Lung (tissue), 12 donors: Measurements from ENCODE around the gene PPIH. TPM values are rescaled to one million over a fixed set of nuclear protein-coding genes. Genes with fewer than 3 reads are reported as not detected.
"Not testable (repeated sequence)": the region's sequence is repeated elsewhere in the genome, so short reads cannot be mapped to it uniquely, and the experiment has no call there.

Source experiments
- ATAC-seq: fragments of 200-7000 bp; cut with Tn5 transposase; one replicate; pipeline ENCODE4 v1.9.1; 2020; ENCODE audit warnings: moderate number of reproducible peaks; ENCODE audit not compliant: insufficient read depth, low FRiP score
- DNase-seq, 3 donors: peaks; one replicate each; pipeline ENCODE4 v3.0.0-alpha.2; 2013 to 2017
- H3K27ac ChIP-seq, 2 donors: one replicate each; pipeline ENCODE4 v1.5.1; 2013; ENCODE audit warnings: mild to moderate bottlenecking in 2 of 2, moderate library complexity in 2 of 2, control low read depth in 1 of 2, inconsistent platforms in 1 of 2, low read depth in 1 of 2, low read length in 1 of 2
- H3K27me3 ChIP-seq, 3 donors: one replicate each; pipeline ENCODE4 v1.5.1; 2013; ENCODE audit warnings: low read length in 2 of 3; ENCODE audit not compliant: control insufficient read depth in 3 of 3, insufficient read depth in 3 of 3
- H3K36me3 ChIP-seq, 4 donors: one replicate each; pipeline ENCODE4 v1.5.1; 2013; ENCODE audit warnings: low read length in 4 of 4, mild to moderate bottlenecking in 1 of 4, moderate library complexity in 1 of 4; ENCODE audit not compliant: control insufficient read depth in 4 of 4, insufficient read depth in 4 of 4
- H3K4me1 ChIP-seq, 5 donors: one replicate each; pipeline ENCODE4 v1.5.1; 2013; ENCODE audit warnings: low read length in 5 of 5, mild to moderate bottlenecking in 2 of 5, moderate library complexity in 1 of 5; ENCODE audit not compliant: control insufficient read depth in 5 of 5, insufficient read depth in 5 of 5
- H3K4me3 ChIP-seq: one replicate; pipeline ENCODE4 v1.5.1; 2013; ENCODE audit warnings: mild to moderate bottlenecking, control low read depth, moderate library complexity
- H3K9ac ChIP-seq, 2 donors: one replicate each; pipeline ENCODE4 v1.5.1; 2013; ENCODE audit warnings: low read length in 2 of 2, control low read depth in 1 of 2; ENCODE audit not compliant: insufficient read depth in 1 of 2
- H3K9me3 ChIP-seq, 4 donors: one replicate each; pipeline ENCODE4 v1.5.1; 2013; ENCODE audit warnings: low read length in 3 of 4, mild to moderate bottlenecking in 1 of 4, moderate library complexity in 1 of 4; ENCODE audit not compliant: control insufficient read depth in 4 of 4, insufficient read depth in 3 of 4
- WGBS, 2 donors: extraction: QIAGEN DNeasy Blood & Tissue Kit; methylation state at CpG; one replicate each; pipeline ENCODE4 v1.1.7; 2013; 5-methylcytosine and 5-hydroxymethylcytosine counted together
- polyA plus RNA-seq, 2 donors: library from polyadenylated mRNA; stranded (reverse); fragments of 200-250 nt; gene quantifications; one replicate each; pipeline ENCODE4 v1.2.1, GENCODE V29; 2013
- total RNA-seq, 2 donors: library from RNA; depleted of rRNA in 1 of 2; stranded (reverse); fragments of >200 nt in 1 of 2; gene quantifications; one replicate each; pipeline ENCODE4 v1.2.1, GENCODE V29; 2014 to 2021
- TF ChIP-seq, protein P1 (sequence below): IDR thresholded peaks from 2 replicates; pipeline ENCODE4 v1.5.1; 2012; ENCODE audit warnings: mild to moderate bottlenecking; ENCODE audit errors: control extremely low read depth, extremely low read depth
- donor health status: control.
- donor health status: control.
- donor health status: Bipolar disorder and iron deficiency.
- donor health status: healthy.
- donor health status: DM: yes; HTN: yes; CAD: no.

The PPIH gene
- total and polyA plus RNA-seq, 4 donors = 28.6 to 68.1 (median 31.4) TPM

DNA sequence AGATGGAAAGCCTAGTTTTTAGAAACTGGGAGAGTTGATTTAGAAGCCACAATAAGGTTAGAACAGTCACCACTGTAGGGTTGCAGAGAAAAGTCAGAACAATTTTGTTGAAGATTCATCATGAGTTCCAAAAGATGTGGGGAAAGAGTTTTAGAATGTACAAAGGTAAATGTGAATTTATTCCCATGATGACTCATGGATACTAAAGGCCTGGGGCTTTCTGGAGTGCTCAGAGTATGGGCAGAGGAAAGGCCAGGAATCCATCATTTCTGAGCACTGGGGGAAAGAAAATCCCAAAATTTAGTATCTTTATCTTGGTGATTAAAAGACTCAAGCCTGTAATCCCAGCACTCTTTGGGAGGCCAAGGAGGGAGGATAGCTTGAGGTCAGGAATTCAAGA, 41.8 kb downstream of the PPIH start:
- H3K36me3 ChIP-seq = peaks cover 23 to 61% (median 38%) of the 10 kb centered on the region in 4 donors
- ATAC-seq (no peak), DNase-seq (no peak)
- TF ChIP-seq, protein P1, sequence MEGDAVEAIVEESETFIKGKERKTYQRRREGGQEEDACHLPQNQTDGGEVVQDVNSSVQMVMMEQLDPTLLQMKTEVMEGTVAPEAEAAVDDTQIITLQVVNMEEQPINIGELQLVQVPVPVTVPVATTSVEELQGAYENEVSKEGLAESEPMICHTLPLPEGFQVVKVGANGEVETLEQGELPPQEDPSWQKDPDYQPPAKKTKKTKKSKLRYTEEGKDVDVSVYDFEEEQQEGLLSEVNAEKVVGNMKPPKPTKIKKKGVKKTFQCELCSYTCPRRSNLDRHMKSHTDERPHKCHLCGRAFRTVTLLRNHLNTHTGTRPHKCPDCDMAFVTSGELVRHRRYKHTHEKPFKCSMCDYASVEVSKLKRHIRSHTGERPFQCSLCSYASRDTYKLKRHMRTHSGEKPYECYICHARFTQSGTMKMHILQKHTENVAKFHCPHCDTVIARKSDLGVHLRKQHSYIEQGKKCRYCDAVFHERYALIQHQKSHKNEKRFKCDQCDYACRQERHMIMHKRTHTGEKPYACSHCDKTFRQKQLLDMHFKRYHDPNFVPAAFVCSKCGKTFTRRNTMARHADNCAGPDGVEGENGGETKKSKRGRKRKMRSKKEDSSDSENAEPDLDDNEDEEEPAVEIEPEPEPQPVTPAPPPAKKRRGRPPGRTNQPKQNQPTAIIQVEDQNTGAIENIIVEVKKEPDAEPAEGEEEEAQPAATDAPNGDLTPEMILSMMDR = no peak
- no peak overlapping the region for H3K9ac ChIP-seq
- no peaks in the 10 kb centered on the region for H3K4me1 ChIP-seq
- no peaks in the 10 kb centered on the region for H3K27me3 ChIP-seq
- H3K9me3 ChIP-seq = no peaks in the 10 kb centered on the region
- H3K4me3 ChIP-seq = no peak overlapping the region
- no peak overlapping the region for H3K27ac ChIP-seq

- ATAC-seq (no peak), DNase-seq (no peak)
- H3K27me3 ChIP-seq = no peaks in the 10 kb centered on the region
- H3K36me3 ChIP-seq = peaks cover 24 to 38% (median 32%) of the 10 kb centered on the region in 4 donors
- TF ChIP-seq, protein P1 = no peak
- H3K4me3 ChIP-seq = no peak overlapping the region
- H3K4me1 ChIP-seq = peaks cover 0 to 3% (median 0%) of the 10 kb centered on the region in 5 donors
- 93 to 94% methylated on average over 7 of the region's 7 CpGs for WGBS, 2 donors
- no peak overlapping the region for H3K27ac ChIP-seq
- no peak overlapping the region for H3K9ac ChIP-seq
- H3K9me3 ChIP-seq = no peaks in the 10 kb centered on the region
Measured at GRCh38 chr1:42703888-42704464, 45.8 kb downstream of the PPIH start.

DNA sequence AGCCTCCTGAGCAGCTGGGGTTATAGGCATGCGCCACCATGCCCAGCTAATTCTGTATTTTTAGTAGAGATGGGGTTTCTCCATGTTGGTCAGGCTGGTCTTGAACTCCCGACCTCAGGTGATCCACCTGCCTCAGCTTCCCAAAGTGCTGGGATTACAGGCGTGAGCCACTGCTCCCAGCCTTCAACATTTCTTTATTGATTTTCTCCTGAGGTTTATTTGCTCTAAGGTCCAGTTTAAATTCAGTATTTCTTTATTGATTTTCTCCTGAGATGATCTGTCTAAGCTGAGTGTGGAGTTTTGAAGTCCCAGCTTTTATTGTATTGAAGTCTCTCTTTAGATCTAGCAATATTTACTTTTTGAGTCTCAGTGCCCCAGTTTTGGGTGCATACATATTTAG, 54.6 kb downstream of the PPIH start:
- DNase-seq, ATAC-seq, H3K27me3 ChIP-seq, H3K4me3 ChIP-seq, H3K9me3 ChIP-seq, H3K9ac ChIP-seq, H3K4me1 ChIP-seq, H3K27ac ChIP-seq: not testable (repeated sequence)
- peaks cover 7 to 18% (median 12%) of the 10 kb centered on the region in 4 donors for H3K36me3 ChIP-seq
- 98 to 99% methylated on average over 3 of the region's 3 CpGs for WGBS, 2 donors

DNA sequence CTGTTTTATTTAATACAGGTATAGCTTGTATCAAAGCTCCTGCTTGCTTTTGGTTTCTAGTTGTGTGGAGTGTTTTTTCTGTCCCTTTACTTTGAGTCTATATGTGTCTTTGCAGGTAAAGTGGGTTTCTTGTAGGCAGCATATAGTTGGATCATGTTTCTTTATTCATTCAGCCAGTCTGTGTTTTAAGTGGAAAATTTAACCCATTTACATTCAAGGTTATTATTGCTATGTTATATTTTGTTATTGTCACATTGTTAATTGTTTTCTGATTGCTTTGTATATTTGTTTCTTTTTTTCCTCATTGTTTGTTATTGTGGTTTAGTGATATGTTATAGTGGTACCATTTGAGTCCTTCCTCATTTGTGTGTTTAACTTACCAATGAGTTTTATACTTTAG, 55.1 kb downstream of the PPIH start:
- Histone ChIP-seq H3K9ac (no peak overlapping the region), H3K9me3 (peaks cover 0 to 8% (median 5%) of the 10 kb centered on the region in 4 donors), H3K27ac (no peak overlapping the region), H3K4me3 (no peak overlapping the region), H3K27me3 (no peaks in the 10 kb centered on the region), H3K36me3 (peaks cover 7 to 18% (median 11%) of the 10 kb centered on the region in 4 donors), H3K4me1 (no peaks in the 10 kb centered on the region)
- ATAC-seq = no peak
- TF ChIP-seq, protein P1 = no peak
- DNase-seq = no peak

GRCh38 chr1:42714441-42714840, 56.2 kb downstream of the PPIH start:
- not testable (repeated sequence) for H3K27me3 ChIP-seq, H3K4me3 ChIP-seq, ATAC-seq, DNase-seq, H3K4me1 ChIP-seq, H3K9me3 ChIP-seq, H3K27ac ChIP-seq, H3K9ac ChIP-seq
- H3K36me3 ChIP-seq = peaks cover 6 to 18% (median 9%) of the 10 kb centered on the region in 4 donors
